ENCODE data around the gene ABCB8. TPM values are rescaled to one million over a fixed set of nuclear protein-coding genes. Genes with fewer than 3 reads are reported as not detected.

Gene ABCB8
- total RNA-seq, 4 donors from 2014 or later = 13.2 to 33.0 (median 18.8) TPM

GRCh38 chr7:151018421-151019129 lies 9.7 kb upstream of the ABCB8 start:
- peaks cover 88% of the 10 kb centered on the region for H3K27me3 ChIP-seq
- no peaks in the 10 kb centered on the region for H3K36me3 ChIP-seq
- WGBS, 2 donors (ENCODE audit: low coverage in 1 of 2) = 2% methylated on average over 8 of the region's 82 CpGs; no CpG with 5 or more reads in 1 of the 2 donors
- no peak for ATAC-seq
- no peak overlapping the region for H3K27ac ChIP-seq
- peak overlapping the region in 1 of 2 donors; percentile 38 for H3K4me3 ChIP-seq
- no peak for TF ChIP-seq POLR2A (IDR thresholded peaks at IDR 0.05)
- no peak for TF ChIP-seq POLR2AphosphoS5 (IDR thresholded peaks at IDR 0.05)
- no peak for TF ChIP-seq EP300 (IDR thresholded peaks at IDR 0.05)
- H3K4me1 ChIP-seq = peaks cover 0 to 30% (median 22%) of the 10 kb centered on the region in 3 donors
- no peaks in the 10 kb centered on the region for H3K9me3 ChIP-seq

GRCh38 chr7:151019130-151019447 lies 9.2 kb upstream of the ABCB8 start:
- WGBS, 2 donors (ENCODE audit: low coverage in 1 of 2) = 57% methylated on average over 3 of the region's 20 CpGs; no CpG with 5 or more reads in 1 of the 2 donors
- peaks cover 0 to 25% (median 17%) of the 10 kb centered on the region in 3 donors for H3K4me1 ChIP-seq
- H3K36me3 ChIP-seq = no peaks in the 10 kb centered on the region
- peaks cover 88% of the 10 kb centered on the region for H3K27me3 ChIP-seq
- peak overlapping the region in 1 of 2 donors; percentile 38 for H3K4me3 ChIP-seq
- no peak for ATAC-seq
- no peak overlapping the region for H3K27ac ChIP-seq
- no peaks in the 10 kb centered on the region for H3K9me3 ChIP-seq
- TF ChIP-seq EP300 (IDR thresholded peaks at IDR 0.05) = no peak
- no peak for TF ChIP-seq CTCF (IDR thresholded peaks at IDR 0.05)
- no peak for TF ChIP-seq POLR2A (IDR thresholded peaks at IDR 0.05)
- TF ChIP-seq POLR2AphosphoS5 (IDR thresholded peaks at IDR 0.05) = no peak

DNA sequence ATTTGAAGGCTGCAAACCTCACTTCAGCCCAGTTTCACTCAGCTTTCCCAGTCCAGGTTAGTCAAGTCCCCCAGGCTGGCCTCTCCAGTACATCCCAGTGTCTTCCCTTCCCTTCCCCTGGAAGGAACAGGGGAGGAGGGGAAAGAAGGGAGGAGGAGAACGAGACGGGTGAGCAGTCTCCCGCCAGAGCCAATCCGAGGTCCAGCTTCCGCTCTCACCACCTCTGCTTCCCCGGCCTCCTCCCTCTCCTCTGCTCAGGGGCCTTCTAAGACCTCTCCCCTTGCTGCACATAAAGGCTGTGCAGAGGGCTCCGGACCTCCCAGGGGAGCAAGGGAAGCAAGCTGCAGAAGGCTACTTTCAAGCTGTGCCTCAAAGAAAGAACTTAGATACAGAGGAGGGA lies 8.0 kb upstream of the ABCB8 start:
- peaks cover 78% of the 10 kb centered on the region for H3K27me3 ChIP-seq
- no peaks in the 10 kb centered on the region for H3K36me3 ChIP-seq
- no peak for TF ChIP-seq EP300 (IDR thresholded peaks at IDR 0.05)
- TF ChIP-seq POLR2A (IDR thresholded peaks at IDR 0.05) = no peak
- TF ChIP-seq CTCF (IDR thresholded peaks at IDR 0.05) = no peak
- no peak overlapping the region for H3K4me3 ChIP-seq
- peaks cover 0 to 20% (median 16%) of the 10 kb centered on the region in 3 donors for H3K4me1 ChIP-seq
- H3K27ac ChIP-seq = no peak overlapping the region
- H3K9me3 ChIP-seq = no peaks in the 10 kb centered on the region
- no peak for ATAC-seq
- 15% methylated on average over 2 of the region's 7 CpGs; no CpG with 5 or more reads in 1 of the 2 donors for WGBS, 2 donors (ENCODE audit: low coverage in 1 of 2)

GRCh38 chr7:151023232-151023631 lies 5.0 kb upstream of the ABCB8 start:
- Histone ChIP-seq H3K27me3 (peaks cover 48% of the 10 kb centered on the region), H3K27ac (no peak overlapping the region), H3K4me1 (peaks cover 0 to 17% (median 10%) of the 10 kb centered on the region in 3 donors), H3K4me3 (no peak overlapping the region), H3K36me3 (no peaks in the 10 kb centered on the region), H3K9me3 (no peaks in the 10 kb centered on the region)
- ATAC-seq = no peak
- no CpG with 5 or more reads among the region's 10 CpGs for WGBS, 2 donors (ENCODE audit: low coverage in 1 of 2)
- TF ChIP-seq CTCF (IDR thresholded peaks at IDR 0.05) (no peak), POLR2AphosphoS5 (IDR thresholded peaks at IDR 0.05) (no peak), EP300 (IDR thresholded peaks at IDR 0.05) (no peak), POLR2A (IDR thresholded peaks at IDR 0.05) (no peak)

DNA sequence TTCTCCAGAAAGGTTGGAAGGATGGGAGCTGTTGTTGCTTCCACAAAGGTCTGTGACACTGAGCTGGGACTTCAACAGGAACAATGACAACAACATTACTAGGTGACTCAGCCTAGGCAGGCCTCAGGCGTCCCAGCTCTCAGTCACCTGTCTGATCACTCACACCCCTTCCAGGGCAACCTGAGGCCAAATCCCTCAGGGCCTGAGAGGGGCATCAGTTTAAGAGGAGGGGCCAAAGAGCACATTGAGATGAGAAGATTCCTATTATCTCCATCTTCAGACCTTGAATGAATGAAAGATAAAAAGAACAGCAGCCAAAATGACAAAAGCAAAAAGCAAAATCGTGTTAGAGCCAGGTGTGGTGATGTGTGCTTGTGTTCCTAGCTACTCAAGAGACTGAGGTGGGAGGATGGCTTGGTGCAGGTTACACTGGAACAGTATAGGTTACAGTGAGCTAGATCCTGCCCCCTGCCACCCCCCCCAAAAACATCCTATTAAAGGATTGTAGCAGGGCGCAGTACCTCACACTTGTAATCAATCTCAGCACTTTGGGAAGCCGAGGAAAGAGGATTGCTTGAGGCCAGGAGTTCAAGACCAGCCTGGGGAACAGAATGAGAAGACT lies 3.7 kb upstream of the ABCB8 start, which contains the start of gene ATG9B:
Gene ATG9B, minus strand, starts transcription at position 60 of the 622 bp plus-strand sequence. CDS start 71 bp downstream, outside the sequence.
- H3K27ac ChIP-seq = no peak within 1 kb of the TSS
- no peaks in the 10 kb centered on the region for H3K9me3 ChIP-seq
- no peak for ATAC-seq
- H3K36me3 ChIP-seq = no peaks in the 10 kb centered on the region
- H3K27me3 ChIP-seq = peaks cover 34% of the 10 kb centered on the region
- peaks cover 0 to 15% (median under 1%) of the 10 kb centered on the region in 3 donors for H3K4me1 ChIP-seq
- 63 to 81% methylated on average over 3 to 4 of the region's 4 CpGs for WGBS, 2 donors (ENCODE audit: low coverage in 1 of 2)
- H3K4me3 ChIP-seq = no peak within 1 kb of the TSS
- TF ChIP-seq EP300 (IDR thresholded peaks at IDR 0.05) (no peak), POLR2A (IDR thresholded peaks at IDR 0.05) (no peak), POLR2AphosphoS5 (IDR thresholded peaks at IDR 0.05) (no peak), CTCF (IDR thresholded peaks at IDR 0.05) (no peak)
